ENCODE results near the gene PPM1B. TPM values are rescaled to one million over a fixed set of nuclear protein-coding genes. Genes with fewer than 3 reads are reported as not detected.
"Not testable (repeated sequence)": the region's sequence is repeated elsewhere in the genome, so short reads cannot be mapped to it uniquely, and the experiment has no call there.

PPM1B gene
- total RNA-seq, 1 donor from 2014 or later, result 54.8 TPM

DNA sequence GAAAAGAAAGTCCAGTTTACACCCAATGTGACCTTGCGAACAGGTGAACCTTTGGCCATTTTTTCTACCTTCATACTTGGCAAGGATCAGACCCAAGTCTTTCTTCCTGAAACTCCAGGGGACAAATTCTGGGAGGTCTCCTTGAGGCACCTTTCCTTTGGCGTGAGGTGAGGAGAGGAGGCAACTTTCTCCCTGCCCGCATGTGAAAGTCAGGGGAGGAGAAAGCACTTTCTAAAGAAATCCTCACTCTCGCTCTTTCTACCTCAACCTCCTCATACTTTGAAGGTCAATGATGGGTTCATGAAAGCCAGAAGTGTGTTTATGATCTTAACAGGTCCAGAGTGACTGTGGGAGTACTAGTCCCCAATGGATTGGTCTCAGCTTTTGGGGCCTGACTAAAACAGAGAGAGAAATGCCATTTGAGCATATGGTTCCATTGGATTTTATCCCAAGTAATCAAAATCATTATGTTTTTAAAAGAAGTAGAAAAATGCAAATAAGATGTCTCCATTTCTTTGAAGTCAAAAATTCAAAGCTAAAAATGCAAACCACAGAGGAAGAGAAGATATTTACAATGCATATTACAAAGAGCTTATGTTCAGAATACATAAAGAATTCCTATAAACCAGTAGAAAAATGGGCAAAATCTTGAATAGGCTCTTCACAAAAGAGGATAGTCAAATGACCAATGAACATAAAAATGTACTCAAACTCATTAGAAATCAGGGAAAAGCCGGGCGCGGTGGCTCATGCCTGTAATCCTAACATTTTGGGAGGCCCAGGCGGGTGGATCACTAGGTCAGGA is 15.6 kb upstream of the PPM1B start:
- intact Hi-C loops (cut with DNase I), result no loop called here
- DNase-seq (no peak), ATAC-seq (ENCODE audit: poor library complexity) (no peak)

GRCh38 chr2:44155666-44156446 is 12.8 kb upstream of the PPM1B start:
- intact Hi-C loops (cut with DNase I), result no loop called here
- DNase-seq (no peak), ATAC-seq (ENCODE audit: poor library complexity) (no peak)

- ATAC-seq (ENCODE audit: poor library complexity) (no peak), DNase-seq (no peak)
- intact Hi-C loops (cut with DNase I), result no loop called here
Measured at GRCh38 chr2:44163777-44164176, 4.9 kb upstream of the PPM1B start.

- ATAC-seq (ENCODE audit: poor library complexity), result no peak
Measured at GRCh38 chr2:44164617-44165016, 4.1 kb upstream of the PPM1B start.

GRCh38 chr2:44166096-44166495 is 2.6 kb upstream of the PPM1B start:
- no peak for DNase-seq
- intact Hi-C loops (cut with DNase I), result no loop called here
- no peak for ATAC-seq (ENCODE audit: poor library complexity)

More at GRCh38 chr2:44164617-44165016, 4.1 kb upstream of the PPM1B start:
- intact Hi-C loops (cut with DNase I), result no loop called here
- no peak for DNase-seq

DNA sequence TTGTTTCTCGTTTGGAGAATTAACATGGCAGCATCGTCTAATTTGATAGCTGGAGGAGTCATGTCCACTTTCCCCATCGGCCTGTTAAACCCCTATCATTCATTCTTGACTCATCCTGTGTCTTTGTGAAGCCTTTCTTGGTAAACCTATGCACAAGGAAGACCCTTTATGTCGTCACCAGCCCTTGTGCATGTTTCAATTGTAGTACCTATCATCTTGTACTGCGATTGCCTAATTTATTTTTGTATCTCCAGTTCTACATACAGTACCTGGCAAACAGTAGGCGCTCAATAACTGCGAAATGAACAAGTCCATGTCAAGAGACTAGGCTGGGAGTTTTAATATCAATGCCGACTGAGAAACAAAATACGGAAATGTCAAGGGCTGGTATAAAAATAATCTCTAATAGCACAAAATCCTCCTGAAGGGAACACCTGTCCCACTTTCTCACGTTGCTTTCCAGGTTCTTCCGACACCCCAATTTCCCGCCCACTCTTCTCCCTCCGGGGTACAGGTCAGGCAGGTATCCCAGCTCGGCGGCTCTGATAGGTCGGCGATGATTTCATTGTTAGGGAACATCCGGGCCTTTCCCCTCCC is 1.3 kb upstream of the PPM1B start:
- intact Hi-C loops (cut with DNase I), result no loop called here
- no peak for ATAC-seq (ENCODE audit: poor library complexity)
- no peak for DNase-seq

DNA sequence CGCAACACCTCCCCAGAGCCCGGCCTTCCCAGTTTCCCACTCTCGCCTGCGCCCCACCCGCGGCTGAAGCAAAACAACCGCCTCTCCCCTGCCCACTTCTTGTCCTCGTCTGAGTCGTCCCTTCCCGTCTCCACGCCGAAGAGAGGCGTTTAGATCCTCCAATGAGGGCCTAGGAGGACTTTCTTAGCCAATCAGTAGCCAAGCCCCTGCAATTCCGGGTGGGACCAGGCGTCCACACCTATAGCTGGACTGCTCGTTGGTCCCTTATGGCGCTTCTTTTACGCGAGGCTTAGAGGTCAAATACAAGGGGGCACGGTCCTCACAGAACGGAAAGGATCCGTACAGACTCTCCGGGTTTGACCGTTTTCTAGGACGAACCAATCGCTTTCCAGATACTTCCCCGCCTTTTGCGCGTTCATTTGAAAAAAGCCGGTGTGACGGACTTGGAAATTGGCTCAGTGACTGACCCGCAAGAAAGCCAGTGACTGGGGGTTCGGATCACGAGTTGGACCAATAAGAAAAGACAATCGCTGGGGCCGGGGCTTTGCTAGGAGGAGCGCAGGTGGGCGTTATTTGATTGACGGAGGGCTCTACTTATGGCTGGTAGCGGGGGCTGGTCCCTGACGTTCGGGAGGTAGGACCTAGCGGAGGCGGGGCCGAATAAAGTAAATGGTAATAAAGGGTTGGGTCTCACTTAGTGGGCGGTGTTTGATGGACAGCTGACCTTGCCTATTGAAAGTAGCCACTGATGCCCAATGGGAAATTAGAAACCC is 581 bp upstream of the PPM1B start:
- peak; percentile 98 for DNase-seq
- intact Hi-C loops (cut with DNase I), result no loop called here
- peak; percentile 91 for ATAC-seq (ENCODE audit: poor library complexity)

DNA sequence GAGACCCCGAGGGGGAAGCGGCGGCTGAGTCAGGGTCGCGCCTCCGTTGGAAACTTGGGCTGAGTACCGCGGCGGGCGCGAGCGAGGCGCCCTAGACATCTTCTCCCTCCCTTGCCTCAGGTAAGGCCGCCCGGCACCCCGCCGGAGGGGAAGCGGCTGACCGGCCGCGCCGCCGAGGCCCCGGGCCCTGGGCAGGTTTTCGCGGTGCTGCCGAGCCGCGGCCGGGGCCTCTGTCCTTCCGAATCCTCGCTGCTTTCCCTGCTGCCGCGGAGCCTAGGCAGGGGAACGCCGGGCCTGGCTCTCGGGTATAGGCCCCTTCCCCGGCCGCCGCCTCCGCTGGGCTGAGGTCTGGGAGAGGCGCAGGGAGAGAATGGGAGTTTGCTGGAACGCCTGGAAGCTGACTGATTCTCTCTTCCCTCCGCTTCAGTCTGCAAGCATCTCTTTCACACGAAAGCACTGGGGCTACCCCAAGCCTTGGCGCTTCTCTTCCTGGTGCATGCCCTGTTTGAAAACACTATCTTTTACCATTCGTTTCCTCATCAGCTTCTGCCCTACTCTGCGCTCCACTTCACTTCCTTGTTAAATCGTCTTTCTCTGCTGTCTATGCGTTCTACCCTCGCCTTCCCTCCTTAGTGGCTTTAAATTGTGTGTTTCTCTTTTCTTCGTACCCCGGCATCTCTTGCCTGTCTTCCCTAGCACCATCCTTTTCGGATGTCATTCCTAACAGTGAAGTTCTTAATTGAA is 652 bp downstream of the PPM1B start:
- peak; percentile 7 for ATAC-seq (ENCODE audit: poor library complexity)
- peak; percentile 58 for DNase-seq
- intact Hi-C loops (cut with DNase I), result no loop called here

DNA sequence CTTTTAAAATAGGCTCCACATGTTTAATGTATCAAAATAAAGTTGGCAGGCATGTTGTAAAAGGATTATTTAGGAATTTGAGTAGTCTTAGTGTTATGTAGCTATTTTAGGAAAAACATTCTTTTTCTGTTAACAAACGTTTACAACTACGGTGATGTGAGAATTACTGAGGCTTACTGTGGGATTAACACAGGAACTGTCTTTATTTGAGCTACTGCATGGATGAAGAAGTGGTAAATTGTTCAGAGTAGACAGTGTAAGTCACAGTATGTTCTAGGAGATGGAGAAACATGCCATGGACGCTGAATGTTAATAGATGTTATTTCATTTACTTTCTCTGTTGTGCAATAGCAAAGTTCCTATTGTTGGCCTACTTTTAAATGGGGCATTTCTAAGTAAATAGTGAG is 1.6 kb downstream of the PPM1B start:
- no peak for DNase-seq
- intact Hi-C loops (cut with DNase I), result no loop called here
- no peak for ATAC-seq (ENCODE audit: poor library complexity)

DNA sequence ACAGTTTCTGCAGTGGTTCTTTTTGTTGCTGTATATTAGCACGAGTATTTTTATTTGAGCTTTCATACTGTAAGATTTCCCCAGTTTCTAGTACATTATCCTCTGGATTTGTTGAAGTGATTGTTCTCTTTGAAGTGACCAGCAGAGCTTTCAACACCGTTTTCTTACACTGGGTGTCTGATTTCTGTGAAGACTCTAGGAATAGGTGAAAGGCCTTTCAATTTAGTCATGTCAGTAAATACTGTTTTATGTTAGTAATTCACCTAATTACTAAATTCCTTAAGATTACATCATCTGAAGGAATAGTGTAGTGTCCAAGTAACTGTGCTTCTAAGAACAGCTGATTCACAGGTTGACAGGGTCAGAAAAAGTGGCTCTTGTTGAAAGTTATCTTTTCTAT is 2.3 kb downstream of the PPM1B start:
- ATAC-seq (ENCODE audit: poor library complexity), result no peak
- DNase-seq, result no peak
- intact Hi-C loops (cut with DNase I), result no loop called here

- DNase-seq; intact Hi-C loops (cut with DNase I); ATAC-seq (ENCODE audit: poor library complexity): not testable (repeated sequence)
Measured at GRCh38 chr2:44171442-44171841, 2.8 kb downstream of the PPM1B start.

DNA sequence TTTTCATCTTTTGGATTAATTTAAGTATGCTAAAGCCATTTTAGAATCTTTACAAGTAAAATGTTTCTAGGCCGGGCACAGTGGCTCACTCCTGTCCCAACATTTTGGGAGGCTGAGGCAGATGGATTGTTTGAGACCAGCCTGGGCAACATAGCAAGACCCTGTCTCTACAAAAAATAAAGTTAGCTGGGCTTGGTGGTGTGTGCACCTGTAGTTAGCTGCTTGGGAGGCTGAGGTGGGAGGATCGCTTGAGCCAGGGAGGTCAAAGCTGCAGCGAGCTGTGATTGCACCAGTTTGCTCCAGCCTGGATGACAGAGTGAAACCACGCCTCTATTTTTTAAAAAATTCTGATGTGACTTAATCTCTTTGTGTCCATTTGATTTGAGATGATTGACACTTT is 3.9 kb downstream of the PPM1B start:
- ATAC-seq (ENCODE audit: poor library complexity), result no peak
- intact Hi-C loops (cut with DNase I), result no loop called here

DNA sequence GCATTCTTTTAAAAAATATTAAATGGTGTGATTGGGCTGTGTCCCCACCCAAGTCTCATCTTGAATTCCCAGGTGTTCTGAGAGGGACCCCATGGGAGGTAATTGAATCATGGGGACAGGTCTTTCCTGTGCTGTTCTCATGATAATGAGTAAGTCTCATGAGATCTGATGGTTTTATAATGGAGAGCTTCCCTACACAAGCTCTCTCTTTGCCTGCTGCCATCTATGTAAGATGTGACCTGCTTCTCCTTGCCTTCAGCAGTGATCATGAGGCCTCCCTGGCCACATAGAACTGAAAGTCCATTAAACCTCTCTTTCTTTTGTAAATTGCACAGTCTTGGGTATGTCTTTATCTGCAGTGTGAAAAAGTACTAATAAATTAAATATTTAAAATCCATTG is 10.3 kb downstream of the PPM1B start:
- DNase-seq (no peak), ATAC-seq (ENCODE audit: poor library complexity) (no peak)
- intact Hi-C loops (cut with DNase I), result no loop called here

More for the DNA sequence above, 3.9 kb downstream of the PPM1B start:
- DNase-seq, result no peak

DNA sequence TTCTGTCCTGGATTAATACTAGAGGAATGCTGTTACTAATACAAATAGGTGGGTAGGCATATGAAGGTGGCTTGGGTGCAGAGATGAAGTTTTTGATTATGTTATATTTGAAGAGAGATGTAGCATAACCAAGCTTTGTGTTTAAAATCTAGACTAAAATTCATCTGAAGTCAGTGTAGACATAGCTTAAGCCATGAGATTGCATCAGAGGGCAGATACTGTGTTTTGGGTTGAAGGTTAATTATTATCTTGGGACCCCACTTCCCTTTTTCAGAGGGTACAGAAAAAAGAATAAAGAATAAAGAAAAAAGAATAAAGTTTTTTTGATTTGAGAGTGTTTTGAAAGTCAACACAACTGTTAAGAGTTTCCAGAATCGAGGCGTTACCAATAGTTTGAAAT is 13.0 kb downstream of the PPM1B start:
- DNase-seq (no peak), ATAC-seq (ENCODE audit: poor library complexity) (no peak)
- intact Hi-C loops (cut with DNase I), result no loop called here

DNA sequence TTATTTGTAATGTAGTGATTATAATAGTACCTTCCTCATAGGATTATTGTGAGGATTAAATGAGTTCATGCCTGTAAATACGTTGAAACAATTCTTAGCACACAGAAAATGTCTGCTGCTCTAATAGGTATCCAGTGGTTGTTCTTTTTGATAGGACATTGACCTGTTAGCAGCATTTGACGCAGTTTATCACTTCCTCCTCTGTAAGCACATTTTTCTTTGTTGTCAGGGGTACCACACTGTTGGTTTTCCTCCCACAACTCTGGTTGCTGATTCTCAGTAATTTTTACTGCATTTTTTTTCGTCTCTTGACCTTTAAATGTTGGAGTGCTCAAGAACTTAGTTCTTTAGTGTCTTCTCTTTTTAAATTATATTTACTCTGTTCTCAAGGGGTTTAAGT is 15.4 kb downstream of the PPM1B start:
- intact Hi-C loops (cut with DNase I), result no loop called here
- ATAC-seq (ENCODE audit: poor library complexity), result no peak
- DNase-seq, result no peak

DNA sequence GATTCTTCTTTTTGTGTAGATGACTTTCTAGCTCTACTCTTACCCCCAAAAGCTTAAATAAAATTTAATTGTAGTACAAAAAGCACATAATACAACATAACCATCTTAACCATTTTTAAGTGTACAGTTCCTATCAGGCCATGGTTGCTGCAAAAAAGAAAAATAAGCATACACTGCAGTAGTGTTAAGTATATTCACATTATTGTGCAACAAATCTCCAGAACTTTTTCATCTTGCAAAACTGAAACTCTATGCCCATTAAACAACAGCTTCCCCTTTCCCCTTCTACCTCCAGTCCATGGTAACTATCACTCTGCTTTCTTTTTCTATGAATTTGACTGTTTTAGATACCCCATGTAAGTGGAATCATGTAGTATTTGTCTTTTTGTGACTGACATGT is 18.1 kb downstream of the PPM1B start:
- ATAC-seq (ENCODE audit: poor library complexity), result peak; percentile 39
- intact Hi-C loops (cut with DNase I), result no loop called here
- no peak for DNase-seq

DNA sequence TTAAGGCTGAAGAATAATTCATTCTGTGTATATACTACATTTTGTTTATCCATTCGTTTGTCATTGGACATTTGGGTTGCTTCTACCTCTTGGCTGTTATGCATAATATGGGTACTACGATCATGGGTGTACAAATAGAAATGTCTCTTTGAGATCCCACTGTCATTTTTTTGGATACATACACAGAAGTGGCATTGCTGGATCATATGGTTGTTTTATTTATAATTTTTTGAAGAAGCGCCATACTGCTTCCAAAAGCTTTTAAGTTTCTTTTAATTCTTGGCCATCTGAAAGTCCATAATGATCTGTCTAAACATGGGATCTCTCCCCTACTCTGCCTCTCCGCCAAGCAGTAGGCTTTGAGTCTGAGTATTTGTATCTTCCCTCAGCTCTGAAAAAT is 18.6 kb downstream of the PPM1B start:
- ATAC-seq (ENCODE audit: poor library complexity), result no peak
- no peak for DNase-seq
- intact Hi-C loops (cut with DNase I), result no loop called here

DNA sequence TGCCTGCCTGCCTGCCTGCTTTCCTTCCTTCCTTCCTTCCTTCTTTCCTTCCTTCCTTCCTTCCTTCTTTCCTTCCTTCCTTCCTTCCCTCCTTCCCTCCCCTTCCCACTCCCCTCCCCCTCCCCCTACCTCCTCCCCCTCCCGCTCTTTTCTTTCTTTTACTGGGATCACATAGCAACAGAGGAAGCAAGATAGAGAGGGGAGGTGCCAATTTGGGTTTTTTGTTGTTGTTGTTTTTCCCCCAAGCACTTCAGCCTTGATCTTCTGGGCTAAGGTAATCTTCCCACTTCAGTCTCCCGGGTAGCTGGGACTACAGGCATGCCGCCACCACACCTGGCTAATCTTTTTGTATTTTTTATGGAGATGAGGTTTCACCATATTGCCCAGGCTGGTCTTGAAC is 20.0 kb downstream of the PPM1B start:
- ATAC-seq (ENCODE audit: poor library complexity), result no peak
- intact Hi-C loops (cut with DNase I), result no loop called here
- no peak for DNase-seq

Measured in Right ventricle myocardium superior (tissue), 1 donor.